Activated CD4-positive, alpha-beta T cell treated with anti-CD3 and anti-CD28 coated beads for 48 hours (primary cell): ENCODE data around the gene SMOC2.
"Not testable (repeated sequence)": the region's sequence is repeated elsewhere in the genome, so short reads cannot be mapped to it uniquely, and the experiment has no call there.

Experiments used
- DNase-seq: peaks from one replicate; pipeline ENCODE4 v3.0.0-alpha.2; 2020

Gene SMOC2

GRCh38 chr6:168546151-168546550 is 105.2 kb downstream of the SMOC2 start:
- DNase-seq = no peak

GRCh38 chr6:168546730-168547129 is 105.7 kb downstream of the SMOC2 start:
- no peak for DNase-seq

- no peak for DNase-seq
These were observed 109.3 kb downstream of the SMOC2 start for GRCh38 chr6:168550326-168550725.

GRCh38 chr6:168554472-168554871 is 113.5 kb downstream of the SMOC2 start:
- no peak for DNase-seq

GRCh38 chr6:168554898-168555617 is 114.1 kb downstream of the SMOC2 start:
- DNase-seq = no peak

- DNase-seq = no peak
These were observed 114.8 kb downstream of the SMOC2 start for GRCh38 chr6:168555618-168556273.

GRCh38 chr6:168557512-168557911 is 116.5 kb downstream of the SMOC2 start:
- DNase-seq = no peak

GRCh38 chr6:168558686-168559085 is 117.7 kb downstream of the SMOC2 start:
- DNase-seq = no peak

GRCh38 chr6:168559574-168560098 is 118.7 kb downstream of the SMOC2 start:
- no peak for DNase-seq

GRCh38 chr6:168560126-168560525 is 119.1 kb downstream of the SMOC2 start:
- DNase-seq = no peak

- DNase-seq = no peak
These were observed 121.7 kb downstream of the SMOC2 start for GRCh38 chr6:168562576-168563151.

- no peak for DNase-seq
These were observed 122.7 kb downstream of the SMOC2 start for GRCh38 chr6:168563656-168564055.

GRCh38 chr6:168565112-168565511 is 124.1 kb downstream of the SMOC2 start:
- no peak for DNase-seq

- no peak for DNase-seq
These were observed 129.2 kb downstream of the SMOC2 start for GRCh38 chr6:168570211-168570610.

GRCh38 chr6:168571268-168571667 is 130.3 kb downstream of the SMOC2 start:
- no peak for DNase-seq

GRCh38 chr6:168573276-168573835 is 132.4 kb downstream of the SMOC2 start:
- DNase-seq = not testable (repeated sequence)

- no peak for DNase-seq
These were observed 133.2 kb downstream of the SMOC2 start for GRCh38 chr6:168574075-168574698.

GRCh38 chr6:168574699-168575195 is 133.8 kb downstream of the SMOC2 start:
- DNase-seq = no peak

GRCh38 chr6:168575346-168576098 is 134.5 kb downstream of the SMOC2 start:
- no peak for DNase-seq

GRCh38 chr6:168576388-168576787 is 135.4 kb downstream of the SMOC2 start:
- DNase-seq = no peak

GRCh38 chr6:168577496-168577895 is 136.5 kb downstream of the SMOC2 start:
- DNase-seq = no peak

GRCh38 chr6:168578036-168578435 is 137.1 kb downstream of the SMOC2 start:
- no peak for DNase-seq
